ENCODE measurements around the gene DHRS1. TPM values are rescaled to one million over a fixed set of nuclear protein-coding genes. Genes with fewer than 3 reads are reported as not detected.
A peak's percentile ranks its signal among the peaks of the same experiment; 100 is the strongest.

Gene DHRS1
- total and polyA plus RNA-seq, 9 of the 15 experiments (the other 6 are each of a cell fraction or from before 2014, with no cell fraction given) = 7.3 to 33.6 (median 13.3) TPM

DNA sequence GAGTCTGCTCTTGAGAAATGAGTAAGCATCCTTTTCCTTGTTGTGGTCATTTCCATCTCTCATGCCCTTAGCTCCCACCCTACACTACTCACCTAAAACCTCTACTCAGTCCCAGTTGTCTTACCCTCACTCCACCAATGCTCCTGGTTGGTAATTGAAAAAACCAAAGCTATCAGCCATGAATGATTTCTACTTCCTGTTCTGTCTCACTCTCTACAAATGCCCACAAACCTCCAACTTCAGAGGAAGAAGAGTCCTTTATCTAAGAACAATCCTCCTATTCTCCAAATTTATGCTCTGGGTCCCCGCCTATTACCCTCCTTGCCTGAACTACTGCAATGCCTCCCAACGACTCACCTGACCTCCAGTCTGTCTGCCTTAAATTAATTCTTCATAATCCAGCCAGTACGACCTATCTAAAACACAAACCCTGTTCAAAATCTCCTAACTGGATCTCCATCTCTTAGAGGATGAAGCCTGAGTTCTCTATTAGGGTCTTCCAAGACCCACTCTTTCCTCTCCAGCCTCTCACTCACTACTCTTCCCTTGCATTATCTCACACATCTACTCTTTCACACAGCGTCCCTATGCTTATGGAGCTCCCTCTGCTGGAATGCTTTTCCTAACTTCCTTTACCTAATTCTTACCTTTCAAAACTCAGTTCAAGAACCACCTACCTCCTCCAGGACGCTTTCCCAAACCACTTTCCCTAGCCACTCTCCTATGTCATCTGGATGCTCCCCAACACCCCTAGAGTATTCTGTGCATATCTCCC is 2.2 kb downstream of the DHRS1 start (continued):
- TF ChIP-seq FOS (IDR thresholded peaks at IDR 0.05; ENCODE audit: extremely low read depth, insufficient read length) (no peak), GATAD2B (IDR thresholded peaks at IDR 0.05; ENCODE audit: borderline replicate concordance) (no peak), STAT5A (IDR thresholded peaks at IDR 0.05; ENCODE audit: borderline replicate concordance, low read length) (no peak), TFAM (CRISPR knock-in tag; conservative IDR thresholded peaks at IDR 0.05) (no peak), EHMT2 (IDR thresholded peaks at IDR 0.05) (peak; percentile 57; the same call in 1 of the 2 replicates), JUND (IDR thresholded peaks at IDR 0.05; ENCODE audit: borderline replicate concordance, low read depth, low read length) (peak; percentile 16; the same call in 1 of the 2 replicates), JUND (tag; IDR thresholded peaks at IDR 0.05; ENCODE audit: borderline replicate concordance, low read depth, low read length) (no peak; the same call in 2 of the 3 replicates), RAD21 (CRISPR knock-in tag; conservative IDR thresholded peaks at IDR 0.05 in 1 of 2, IDR thresholded peaks at IDR 0.05 in 1 of 2) (peak; percentile 28 to 67; a peak in 3 of 4 replicates), CREM (IDR thresholded peaks at IDR 0.05; ENCODE audit: low read depth) (0 out of 2 replicates have a peak, but pooled peaks have one; percentile 13), ZSCAN29 (IDR thresholded peaks at IDR 0.05) (no peak), KDM2B (CRISPR knock-in tag; IDR thresholded peaks at IDR 0.05) (no peak), SMAD4 (CRISPR knock-in tag; conservative IDR thresholded peaks at IDR 0.05) (no peak), ZNF146 (CRISPR knock-in tag; IDR thresholded peaks at IDR 0.05; ENCODE audit: unreplicated experiment) (no peak), HDAC8 (tag; IDR thresholded peaks at IDR 0.05) (no peak), ZNF174 (CRISPR knock-in tag; IDR thresholded peaks at IDR 0.05) (no peak)
- TF ChIP-seq, protein P1, sequence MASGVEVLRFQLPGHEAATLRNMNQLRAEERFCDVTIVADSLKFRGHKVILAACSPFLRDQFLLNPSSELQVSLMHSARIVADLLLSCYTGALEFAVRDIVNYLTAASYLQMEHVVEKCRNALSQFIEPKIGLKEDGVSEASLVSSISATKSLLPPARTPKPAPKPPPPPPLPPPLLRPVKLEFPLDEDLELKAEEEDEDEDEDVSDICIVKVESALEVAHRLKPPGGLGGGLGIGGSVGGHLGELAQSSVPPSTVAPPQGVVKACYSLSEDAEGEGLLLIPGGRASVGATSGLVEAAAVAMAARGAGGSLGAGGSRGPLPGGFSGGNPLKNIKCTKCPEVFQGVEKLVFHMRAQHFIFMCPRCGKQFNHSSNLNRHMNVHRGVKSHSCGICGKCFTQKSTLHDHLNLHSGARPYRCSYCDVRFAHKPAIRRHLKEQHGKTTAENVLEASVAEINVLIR (CRISPR knock-in tag; IDR thresholded peaks at IDR 0.05) = no peak
- TF ChIP-seq, protein P2, sequence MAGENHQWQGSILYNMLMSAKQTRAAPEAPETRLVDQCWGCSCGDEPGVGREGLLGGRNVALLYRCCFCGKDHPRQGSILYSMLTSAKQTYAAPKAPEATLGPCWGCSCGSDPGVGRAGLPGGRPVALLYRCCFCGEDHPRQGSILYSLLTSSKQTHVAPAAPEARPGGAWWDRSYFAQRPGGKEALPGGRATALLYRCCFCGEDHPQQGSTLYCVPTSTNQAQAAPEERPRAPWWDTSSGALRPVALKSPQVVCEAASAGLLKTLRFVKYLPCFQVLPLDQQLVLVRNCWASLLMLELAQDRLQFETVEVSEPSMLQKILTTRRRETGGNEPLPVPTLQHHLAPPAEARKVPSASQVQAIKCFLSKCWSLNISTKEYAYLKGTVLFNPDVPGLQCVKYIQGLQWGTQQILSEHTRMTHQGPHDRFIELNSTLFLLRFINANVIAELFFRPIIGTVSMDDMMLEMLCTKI (IDR thresholded peaks at IDR 0.05; ENCODE audit: partially characterized antibody) = no peak
- TF ChIP-seq, protein P3, sequence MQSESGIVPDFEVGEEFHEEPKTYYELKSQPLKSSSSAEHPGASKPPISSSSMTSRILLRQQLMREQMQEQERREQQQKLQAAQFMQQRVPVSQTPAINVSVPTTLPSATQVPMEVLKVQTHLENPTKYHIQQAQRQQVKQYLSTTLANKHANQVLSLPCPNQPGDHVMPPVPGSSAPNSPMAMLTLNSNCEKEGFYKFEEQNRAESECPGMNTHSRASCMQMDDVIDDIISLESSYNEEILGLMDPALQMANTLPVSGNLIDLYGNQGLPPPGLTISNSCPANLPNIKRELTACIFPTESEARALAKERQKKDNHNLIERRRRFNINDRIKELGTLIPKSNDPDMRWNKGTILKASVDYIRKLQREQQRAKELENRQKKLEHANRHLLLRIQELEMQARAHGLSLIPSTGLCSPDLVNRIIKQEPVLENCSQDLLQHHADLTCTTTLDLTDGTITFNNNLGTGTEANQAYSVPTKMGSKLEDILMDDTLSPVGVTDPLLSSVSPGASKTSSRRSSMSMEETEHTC (IDR thresholded peaks at IDR 0.05) = no peak
- TF ChIP-seq, protein P4, sequence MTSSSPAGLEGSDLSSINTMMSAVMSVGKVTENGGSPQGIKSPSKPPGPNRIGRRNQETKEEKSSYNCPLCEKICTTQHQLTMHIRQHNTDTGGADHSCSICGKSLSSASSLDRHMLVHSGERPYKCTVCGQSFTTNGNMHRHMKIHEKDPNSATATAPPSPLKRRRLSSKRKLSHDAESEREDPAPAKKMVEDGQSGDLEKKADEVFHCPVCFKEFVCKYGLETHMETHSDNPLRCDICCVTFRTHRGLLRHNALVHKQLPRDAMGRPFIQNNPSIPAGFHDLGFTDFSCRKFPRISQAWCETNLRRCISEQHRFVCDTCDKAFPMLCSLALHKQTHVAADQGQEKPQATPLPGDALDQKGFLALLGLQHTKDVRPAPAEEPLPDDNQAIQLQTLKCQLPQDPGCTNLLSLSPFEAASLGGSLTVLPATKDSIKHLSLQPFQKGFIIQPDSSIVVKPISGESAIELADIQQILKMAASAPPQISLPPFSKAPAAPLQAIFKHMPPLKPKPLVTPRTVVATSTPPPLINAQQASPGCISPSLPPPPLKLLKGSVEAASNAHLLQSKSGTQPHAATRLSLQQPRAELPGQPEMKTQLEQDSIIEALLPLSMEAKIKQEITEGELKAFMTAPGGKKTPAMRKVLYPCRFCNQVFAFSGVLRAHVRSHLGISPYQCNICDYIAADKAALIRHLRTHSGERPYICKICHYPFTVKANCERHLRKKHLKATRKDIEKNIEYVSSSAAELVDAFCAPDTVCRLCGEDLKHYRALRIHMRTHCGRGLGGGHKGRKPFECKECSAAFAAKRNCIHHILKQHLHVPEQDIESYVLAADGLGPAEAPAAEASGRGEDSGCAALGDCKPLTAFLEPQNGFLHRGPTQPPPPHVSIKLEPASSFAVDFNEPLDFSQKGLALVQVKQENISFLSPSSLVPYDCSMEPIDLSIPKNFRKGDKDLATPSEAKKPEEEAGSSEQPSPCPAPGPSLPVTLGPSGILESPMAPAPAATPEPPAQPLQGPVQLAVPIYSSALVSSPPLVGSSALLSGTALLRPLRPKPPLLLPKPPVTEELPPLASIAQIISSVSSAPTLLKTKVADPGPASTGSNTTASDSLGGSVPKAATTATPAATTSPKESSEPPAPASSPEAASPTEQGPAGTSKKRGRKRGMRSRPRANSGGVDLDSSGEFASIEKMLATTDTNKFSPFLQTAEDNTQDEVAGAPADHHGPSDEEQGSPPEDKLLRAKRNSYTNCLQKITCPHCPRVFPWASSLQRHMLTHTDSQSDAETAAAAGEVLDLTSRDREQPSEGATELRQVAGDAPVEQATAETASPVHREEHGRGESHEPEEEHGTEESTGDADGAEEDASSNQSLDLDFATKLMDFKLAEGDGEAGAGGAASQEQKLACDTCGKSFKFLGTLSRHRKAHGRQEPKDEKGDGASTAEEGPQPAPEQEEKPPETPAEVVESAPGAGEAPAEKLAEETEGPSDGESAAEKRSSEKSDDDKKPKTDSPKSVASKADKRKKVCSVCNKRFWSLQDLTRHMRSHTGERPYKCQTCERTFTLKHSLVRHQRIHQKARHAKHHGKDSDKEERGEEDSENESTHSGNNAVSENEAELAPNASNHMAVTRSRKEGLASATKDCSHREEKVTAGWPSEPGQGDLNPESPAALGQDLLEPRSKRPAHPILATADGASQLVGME (CRISPR knock-in tag; IDR thresholded peaks at IDR 0.05) = no peak

All from K562 (cell line).